IPS-20b (cell line): Measurements from ENCODE around the gene ADGRA3.

Source experiments
- H3K27ac ChIP-seq: one replicate; pipeline ENCODE4 v1.5.1; 2013; ENCODE audit warnings: low read length
- H3K27me3 ChIP-seq: 2 replicates; pipeline ENCODE4 v1.6.1; 2013; ENCODE audit warnings: mild to moderate bottlenecking, low read length, inconsistent platforms; ENCODE audit not compliant: insufficient read depth
- H3K36me3 ChIP-seq: 2 replicates; pipeline ENCODE4 v1.6.1; 2013; ENCODE audit warnings: low read depth, mild to moderate bottlenecking, inconsistent platforms, low read length, moderate library complexity; ENCODE audit not compliant: insufficient read depth
- H3K4me1 ChIP-seq: 2 replicates; pipeline ENCODE4 v1.6.1; 2013; ENCODE audit warnings: mild to moderate bottlenecking, control low read depth, inconsistent platforms, low read length, moderate library complexity; ENCODE audit not compliant: insufficient read depth
- H3K4me3 ChIP-seq: 2 replicates; pipeline ENCODE4 v1.5.1; 2013; ENCODE audit warnings: mild to moderate bottlenecking, low read length, inconsistent platforms
- H3K9ac ChIP-seq: 2 replicates; pipeline ENCODE4 v1.6.1; 2013; ENCODE audit warnings: low read depth, mild to moderate bottlenecking, inconsistent platforms, low read length, moderate library complexity
- H3K9me3 ChIP-seq: 2 replicates; pipeline ENCODE4 v1.6.1; 2013; ENCODE audit warnings: mild to moderate bottlenecking, low read depth, low read length, inconsistent platforms; ENCODE audit not compliant: insufficient read depth

The ADGRA3 gene

DNA sequence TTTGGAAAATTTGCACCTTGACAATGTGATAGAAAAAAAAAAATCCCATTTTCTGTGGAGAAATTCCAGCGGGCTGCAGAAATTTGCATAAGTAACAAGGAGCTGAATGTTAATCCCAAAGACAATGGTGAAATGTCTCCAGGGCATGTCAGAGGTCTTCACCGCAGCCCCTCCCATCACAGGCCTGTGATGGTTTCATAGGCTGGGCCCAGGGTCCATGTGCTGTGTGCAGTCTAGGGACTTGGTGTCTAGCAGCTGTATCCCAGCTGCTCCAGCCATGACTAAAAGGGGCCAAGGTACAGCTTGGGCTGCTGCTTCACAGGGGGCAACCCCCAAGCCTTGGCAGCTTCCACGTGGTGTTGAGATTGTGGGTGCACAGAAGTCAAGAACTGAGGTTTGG, 85.2 kb downstream of the ADGRA3 start:
- Histone ChIP-seq H3K4me1 (peaks cover 10% of the 10 kb centered on the region; the same call in 1 of the 2 replicates), H3K9me3 (no peaks in the 10 kb centered on the region; the same call in 1 of the 2 replicates), H3K9ac (no peak overlapping the region), H3K27ac (no peak overlapping the region), H3K36me3 (peaks cover 68% of the 10 kb centered on the region), H3K27me3 (no peaks in the 10 kb centered on the region), H3K4me3 (no peak overlapping the region)

DNA sequence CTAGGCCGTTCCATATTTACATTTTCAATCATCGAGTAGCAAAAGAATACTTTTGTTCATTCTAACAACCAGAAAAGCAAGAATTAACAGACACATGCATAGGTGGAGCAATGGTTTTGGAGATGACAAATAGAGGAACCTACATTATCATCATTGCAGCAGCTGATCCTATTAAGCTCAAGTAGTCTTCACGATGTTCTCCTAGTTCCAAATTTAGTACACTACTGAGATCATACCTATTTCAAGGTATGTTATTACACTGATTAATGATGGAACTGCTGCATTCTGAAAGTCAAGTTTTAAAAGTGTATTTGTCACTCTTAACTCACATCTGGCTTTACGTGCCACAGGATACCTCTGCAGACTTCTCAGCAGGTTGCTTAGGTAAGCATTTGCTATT, 87.4 kb downstream of the ADGRA3 start:
- no peaks in the 10 kb centered on the region for H3K4me1 ChIP-seq
- peaks cover 66% of the 10 kb centered on the region for H3K36me3 ChIP-seq
- no peak overlapping the region for H3K4me3 ChIP-seq
- no peak overlapping the region for H3K9ac ChIP-seq
- H3K9me3 ChIP-seq, result no peaks in the 10 kb centered on the region; the same call in 1 of the 2 replicates
- no peak overlapping the region for H3K27ac ChIP-seq
- H3K27me3 ChIP-seq, result no peaks in the 10 kb centered on the region

GRCh38 chr4:22427675-22428074, 88.2 kb downstream of the ADGRA3 start:
- Histone ChIP-seq H3K9me3 (no peaks in the 10 kb centered on the region; the same call in 1 of the 2 replicates), H3K27ac (no peak overlapping the region), H3K4me1 (no peaks in the 10 kb centered on the region), H3K36me3 (peaks cover 70% of the 10 kb centered on the region), H3K4me3 (no peak overlapping the region), H3K27me3 (no peaks in the 10 kb centered on the region), H3K9ac (no peak overlapping the region)

DNA sequence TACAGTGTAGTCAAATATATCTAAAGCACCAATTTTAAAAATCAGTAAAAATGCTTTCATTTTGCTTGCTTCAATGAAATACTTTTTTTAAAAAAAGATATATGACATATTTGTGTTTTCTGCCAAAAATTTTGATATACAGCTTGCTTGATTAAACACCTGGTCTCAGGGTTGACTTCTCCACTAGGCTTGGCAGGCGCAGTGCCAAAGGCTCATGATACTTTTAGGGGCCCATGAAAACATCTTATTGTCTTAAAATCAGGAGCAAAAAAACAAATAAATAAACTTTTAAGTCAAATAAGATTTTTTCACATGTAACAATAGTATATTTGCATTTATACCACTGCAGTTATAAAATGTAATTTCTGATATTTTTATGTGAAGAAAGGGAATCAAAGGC, 95.6 kb downstream of the ADGRA3 start:
- no peak overlapping the region for H3K27ac ChIP-seq
- peaks cover 85% of the 10 kb centered on the region for H3K36me3 ChIP-seq
- H3K4me3 ChIP-seq, result no peak overlapping the region
- no peaks in the 10 kb centered on the region for H3K27me3 ChIP-seq
- no peaks in the 10 kb centered on the region for H3K4me1 ChIP-seq
- no peaks in the 10 kb centered on the region for H3K9me3 ChIP-seq
- H3K9ac ChIP-seq, result no peak overlapping the region

DNA sequence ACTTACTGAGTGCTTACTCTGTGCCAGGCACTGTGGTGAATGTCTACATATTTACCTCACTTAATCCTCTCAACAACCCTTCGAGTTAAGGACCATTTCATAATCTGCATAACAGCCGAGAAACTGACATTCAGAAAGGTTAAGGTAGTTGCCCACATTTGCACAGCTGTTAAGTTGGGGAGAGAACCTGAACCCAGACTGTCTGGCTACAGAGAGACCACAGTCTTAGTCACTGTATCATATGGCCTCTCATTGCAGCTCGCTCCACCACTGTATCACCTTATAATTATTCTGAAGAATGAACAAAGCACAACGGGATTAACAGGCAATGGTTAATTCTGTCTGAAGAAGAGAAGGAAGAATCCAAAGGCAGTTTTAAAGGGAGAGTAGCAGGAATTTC, 98.5 kb downstream of the ADGRA3 start:
- H3K4me1 ChIP-seq, result no peaks in the 10 kb centered on the region
- peaks cover 80% of the 10 kb centered on the region for H3K36me3 ChIP-seq
- H3K27ac ChIP-seq, result no peak overlapping the region
- H3K9me3 ChIP-seq, result no peaks in the 10 kb centered on the region
- H3K4me3 ChIP-seq, result no peak overlapping the region
- H3K27me3 ChIP-seq, result no peaks in the 10 kb centered on the region
- no peak overlapping the region for H3K9ac ChIP-seq

GRCh38 chr4:22416403-22416802, 99.5 kb downstream of the ADGRA3 start:
- Histone ChIP-seq H3K27ac (no peak overlapping the region), H3K4me3 (no peak overlapping the region), H3K9ac (no peak overlapping the region), H3K27me3 (no peaks in the 10 kb centered on the region), H3K4me1 (no peaks in the 10 kb centered on the region), H3K36me3 (peaks cover 74% of the 10 kb centered on the region), H3K9me3 (no peaks in the 10 kb centered on the region)

DNA sequence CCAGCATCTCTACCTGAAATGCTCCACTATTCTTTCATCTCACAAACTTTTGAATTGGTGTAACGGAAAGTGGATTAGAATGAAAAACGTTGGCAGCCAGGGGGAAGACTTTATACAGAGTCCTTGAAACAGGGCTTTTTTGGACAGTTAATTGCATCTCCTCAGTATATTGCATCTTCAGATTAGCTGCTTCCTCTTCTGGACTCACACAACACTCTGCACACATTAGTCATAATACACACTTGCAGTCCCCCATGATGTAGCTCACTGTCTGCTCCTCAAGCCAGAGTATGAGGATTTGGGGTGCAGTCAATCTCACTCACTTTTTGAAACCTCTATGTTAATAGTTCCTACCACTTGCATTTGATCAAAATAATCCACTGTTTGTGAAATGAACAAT, 101.0 kb downstream of the ADGRA3 start:
- Histone ChIP-seq H3K4me3 (no peak overlapping the region), H3K9ac (no peak overlapping the region), H3K9me3 (no peaks in the 10 kb centered on the region), H3K4me1 (no peaks in the 10 kb centered on the region), H3K27ac (no peak overlapping the region), H3K36me3 (peaks cover 59% of the 10 kb centered on the region), H3K27me3 (no peaks in the 10 kb centered on the region)

DNA sequence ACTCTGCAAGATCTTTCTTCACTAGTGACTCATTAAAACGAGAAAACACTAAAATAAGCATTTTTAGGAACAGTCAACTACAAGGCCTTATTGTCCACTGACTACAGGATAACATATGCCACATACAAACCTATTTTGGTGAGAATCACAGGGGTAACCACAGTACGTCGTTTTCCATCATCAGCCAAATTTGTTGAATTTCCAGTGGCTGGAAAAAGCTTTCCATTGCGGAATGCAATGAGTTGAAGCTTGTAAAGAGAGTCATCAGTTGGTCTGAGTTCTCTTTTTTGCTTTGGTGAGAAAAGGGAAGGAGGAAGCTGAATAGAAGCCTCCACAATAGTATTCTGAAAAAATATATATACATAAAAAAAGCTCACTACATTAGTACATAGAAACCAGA, 102.4 kb downstream of the ADGRA3 start:
- peaks cover 58% of the 10 kb centered on the region for H3K36me3 ChIP-seq
- H3K9me3 ChIP-seq, result no peaks in the 10 kb centered on the region
- no peaks in the 10 kb centered on the region for H3K27me3 ChIP-seq
- H3K4me1 ChIP-seq, result no peaks in the 10 kb centered on the region
- H3K9ac ChIP-seq, result no peak overlapping the region
- no peak overlapping the region for H3K27ac ChIP-seq
- no peak overlapping the region for H3K4me3 ChIP-seq

DNA sequence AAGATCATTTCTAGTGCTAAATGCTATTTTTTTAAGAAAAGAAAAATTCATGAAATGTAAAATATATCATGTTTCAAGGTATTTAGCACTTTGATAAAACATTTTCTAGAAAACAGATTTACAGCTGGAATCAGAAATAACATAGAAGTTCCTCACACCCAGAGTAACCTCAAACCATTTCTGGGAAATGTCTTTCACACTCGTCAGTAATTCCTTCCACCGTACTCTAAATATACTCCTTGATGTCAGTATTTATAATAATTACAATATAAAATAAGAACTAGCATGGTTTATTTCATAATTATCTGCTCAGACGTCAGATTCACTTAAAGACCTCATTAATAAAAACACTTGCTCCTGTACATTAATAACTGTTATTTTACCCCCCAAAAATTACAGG, 103.9 kb downstream of the ADGRA3 start:
- peaks cover 51% of the 10 kb centered on the region for H3K36me3 ChIP-seq
- no peak overlapping the region for H3K4me3 ChIP-seq
- no peaks in the 10 kb centered on the region for H3K27me3 ChIP-seq
- H3K27ac ChIP-seq, result no peak overlapping the region
- no peaks in the 10 kb centered on the region for H3K9me3 ChIP-seq
- H3K4me1 ChIP-seq, result no peaks in the 10 kb centered on the region
- H3K9ac ChIP-seq, result no peak overlapping the region

DNA sequence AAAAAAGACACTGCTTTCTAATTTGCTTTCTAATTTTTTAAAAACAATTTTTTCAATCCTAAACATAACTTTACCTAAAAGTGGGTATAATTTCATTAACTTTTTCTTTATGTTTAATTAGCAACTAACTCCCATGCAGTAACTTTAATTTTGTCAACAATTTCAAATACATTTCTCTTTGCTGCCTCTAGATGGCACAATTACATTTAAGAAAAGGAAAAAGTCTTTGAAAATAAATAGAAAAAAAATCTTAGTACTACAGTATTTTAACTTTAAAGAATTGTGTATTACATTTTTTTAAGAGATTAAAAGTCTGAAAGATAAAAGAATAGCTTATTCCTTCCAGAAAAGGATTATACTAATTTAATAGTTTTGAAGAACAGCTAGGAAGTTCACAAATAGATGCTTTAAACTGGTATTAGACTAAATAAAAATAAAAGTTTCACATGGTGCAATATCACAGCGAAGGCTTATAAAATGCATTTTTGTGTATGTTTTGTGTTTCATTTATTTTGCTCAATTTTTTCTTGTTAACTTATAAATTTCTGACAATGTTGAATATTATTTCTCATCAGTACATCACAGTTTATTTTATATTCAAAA, 105.1 kb downstream of the ADGRA3 start:
- Histone ChIP-seq H3K9ac (no peak overlapping the region), H3K4me3 (no peak overlapping the region), H3K27ac (no peak overlapping the region), H3K4me1 (no peaks in the 10 kb centered on the region), H3K36me3 (peaks cover 52% of the 10 kb centered on the region), H3K27me3 (no peaks in the 10 kb centered on the region), H3K9me3 (no peaks in the 10 kb centered on the region)

GRCh38 chr4:22408474-22408873, 107.4 kb downstream of the ADGRA3 start:
- H3K9me3 ChIP-seq, result no peaks in the 10 kb centered on the region
- H3K27ac ChIP-seq, result no peak overlapping the region
- H3K27me3 ChIP-seq, result no peaks in the 10 kb centered on the region
- H3K9ac ChIP-seq, result no peak overlapping the region
- peaks cover 57% of the 10 kb centered on the region for H3K36me3 ChIP-seq
- no peak overlapping the region for H3K4me3 ChIP-seq
- H3K4me1 ChIP-seq, result no peaks in the 10 kb centered on the region

DNA sequence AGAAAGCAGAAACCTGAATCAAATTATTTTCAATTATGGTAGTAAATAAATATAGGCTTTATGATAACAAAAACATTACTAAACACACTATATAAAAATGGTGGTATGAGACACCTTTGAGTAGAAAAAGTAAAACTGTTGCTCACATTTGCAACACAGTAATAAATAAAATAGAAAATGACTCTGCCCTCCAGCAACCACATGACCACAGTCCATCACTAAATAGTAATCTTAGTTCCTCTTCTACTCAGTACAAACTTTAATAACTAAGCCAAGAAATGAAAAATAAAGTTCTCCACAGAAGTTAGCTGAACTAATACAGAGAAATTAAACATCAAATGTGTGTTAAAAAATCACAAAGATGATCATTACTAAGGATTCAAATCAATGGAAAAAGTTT, 108.5 kb downstream of the ADGRA3 start:
- H3K9ac ChIP-seq, result no peak overlapping the region
- no peaks in the 10 kb centered on the region for H3K4me1 ChIP-seq
- peaks cover 53% of the 10 kb centered on the region for H3K36me3 ChIP-seq
- H3K9me3 ChIP-seq, result no peaks in the 10 kb centered on the region
- no peak overlapping the region for H3K4me3 ChIP-seq
- H3K27ac ChIP-seq, result no peak overlapping the region
- no peaks in the 10 kb centered on the region for H3K27me3 ChIP-seq
